Prostate gland (tissue), 2 donors: ENCODE measurements around the gene USP40. TPM values are rescaled to one million over a fixed set of nuclear protein-coding genes. Genes with fewer than 3 reads are reported as not detected.

Source experiments
- DNase-seq: peaks from one replicate; pipeline ENCODE4 v3.0.0-alpha.2; 2019; ENCODE audit warnings: low spot score
- H3K27ac ChIP-seq, 2 donors: fragments of 200-600 bp; sonication (generic); 2 replicates each; pipeline ENCODE4 v1.5.1; 2017 to 2019
- H3K27me3 ChIP-seq: fragments of 200-600 bp; sonication (generic); replicated peaks from 2 replicates; pipeline ENCODE4 v1.5.1; 2019; ENCODE audit not compliant: insufficient read depth
- H3K36me3 ChIP-seq, 2 donors: fragments of 200-600 bp; sonication (generic); 1 replicate in 1 of 2; 2 replicates in 1 of 2; pipeline versions ENCODE4 v1.5.1 to v1.8.1; 2017 to 2019
- H3K4me1 ChIP-seq: fragments of 200-600 bp; sonication (generic); replicated peaks from 2 replicates; pipeline ENCODE4 v1.5.1; 2019
- H3K4me3 ChIP-seq, 2 donors: fragments of 200-600 bp; sonication (generic); 2 replicates each; pipeline ENCODE4 v1.5.1; 2017 to 2019
- H3K9me3 ChIP-seq: fragments of 200-600 bp; sonication (generic); 2 replicates; pipeline ENCODE4 v1.5.1; 2017
- POLR2A ChIP-seq: fragments of 450-650 bp; IDR thresholded peaks from one replicate; pipeline ENCODE4 v1.6.1; 2016; ENCODE audit warnings: antibody characterized with exemption, mild to moderate bottlenecking
- POLR2AphosphoS5 ChIP-seq: sonication (generic); formaldehyde crosslinking; IDR thresholded peaks from one replicate; pipeline ENCODE4 v1.6.1; 2017; ENCODE audit warnings: antibody characterized with exemption
- WGBS: methylation state at CpG from one replicate; pipeline ENCODE4 v1.1.5; 2018; 5-methylcytosine and 5-hydroxymethylcytosine counted together
- intact Hi-C: fragments of 100-400 bp; cut with DNase I; formaldehyde crosslinking; loops from one replicate; pipeline ENCODE4 v1.14.2; 2022
- total RNA-seq, 2 donors: library from RNA; depleted of rRNA; stranded (reverse); fragments of >200 nt; gene quantifications; one replicate each; pipeline ENCODE4 v1.1.0, GENCODE V29; 2016
- TF ChIP-seq, protein P1 (sequence below), 4 experiments: fragments of 200-600 bp in 2 of 4; fragments of 450-650 bp in 2 of 4; sonication (generic) in 2 of 4; IDR thresholded peaks; 1 replicate in 3 of 4; 2 replicates in 1 of 4; pipeline ENCODE4 v1.5.1; 2016 to 2019; ENCODE audit warnings: antibody characterized with exemption in 4 of 4, mild to moderate bottlenecking in 2 of 4, moderate library complexity in 2 of 4

USP40 gene
- total RNA-seq, 2 donors from 2014 or later, result 45.1 to 50.2 TPM

DNA sequence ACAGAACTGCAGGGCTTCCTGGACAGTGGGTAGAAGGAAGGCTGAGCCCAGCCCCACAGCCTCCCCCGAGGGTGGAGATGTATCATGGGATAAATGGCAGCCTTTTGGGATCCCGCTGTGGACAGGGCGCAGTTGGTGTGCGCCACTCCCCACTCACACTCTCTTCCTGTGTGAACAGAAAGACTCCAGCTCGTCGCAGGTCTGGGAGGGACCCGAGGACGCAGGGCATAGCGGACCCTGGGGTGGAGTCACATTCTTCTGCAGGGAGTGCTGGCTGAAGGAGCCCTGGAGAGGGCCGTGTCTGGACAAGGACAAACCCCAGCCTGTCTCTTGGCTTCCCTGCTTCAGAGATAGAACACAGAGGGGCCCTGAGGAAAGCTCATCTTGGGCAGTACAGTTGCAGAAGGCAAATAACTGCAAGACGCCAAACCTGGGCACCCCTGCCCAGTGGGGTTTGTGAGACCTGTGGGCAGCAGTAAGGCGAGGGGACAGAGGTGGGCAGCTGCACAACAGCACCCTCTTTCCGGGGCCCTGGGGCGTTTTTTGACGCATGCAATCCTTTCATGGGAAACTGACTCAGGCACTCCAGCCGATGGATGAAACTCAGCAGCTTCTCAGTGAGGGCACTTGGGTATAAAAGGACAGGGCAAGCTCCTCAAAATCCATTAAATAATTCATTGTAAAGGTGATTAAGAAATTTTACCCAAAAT lies 101.9 kb downstream of the USP40 start:
- H3K27ac ChIP-seq, result no peak overlapping the region
- peaks cover 0 to 21% of the 10 kb centered on the region in 2 donors for H3K36me3 ChIP-seq

DNA sequence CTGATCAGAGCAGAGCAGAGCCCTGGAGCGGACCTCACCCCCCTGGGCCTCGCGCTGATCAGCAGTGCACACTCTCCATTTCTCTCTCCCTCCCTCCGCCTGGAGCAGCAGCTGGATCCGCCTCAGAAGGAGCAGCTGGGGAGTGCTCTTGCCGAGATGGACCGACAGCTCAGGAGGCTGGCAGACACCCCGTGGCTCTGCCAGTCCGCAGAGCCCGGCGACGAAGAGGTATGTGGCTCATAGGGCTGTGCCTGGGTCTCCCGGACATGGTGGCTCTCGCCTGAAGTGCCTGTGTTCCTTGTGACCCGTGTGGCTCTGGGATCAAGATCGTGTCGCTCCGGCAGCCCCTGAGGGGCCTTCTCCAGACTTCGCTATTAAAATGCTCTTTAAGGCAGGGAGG lies 102.5 kb downstream of the USP40 start:
- Histone ChIP-seq H3K9me3 (no peaks in the 10 kb centered on the region), H3K36me3 (peaks cover 0 to 19% of the 10 kb centered on the region in 2 donors), H3K27me3 (no peaks in the 10 kb centered on the region), H3K4me3 (no peak overlapping the region), H3K4me1 (peaks cover 4% of the 10 kb centered on the region), H3K27ac (no peak overlapping the region)
- whole genome bisulfite sequencing, result 87% methylated on average over 19 of the region's 19 CpGs
- intact Hi-C loops, result no loop called here
- no peak for DNase-seq
- no peak for TF ChIP-seq POLR2A
- TF ChIP-seq, protein P1, sequence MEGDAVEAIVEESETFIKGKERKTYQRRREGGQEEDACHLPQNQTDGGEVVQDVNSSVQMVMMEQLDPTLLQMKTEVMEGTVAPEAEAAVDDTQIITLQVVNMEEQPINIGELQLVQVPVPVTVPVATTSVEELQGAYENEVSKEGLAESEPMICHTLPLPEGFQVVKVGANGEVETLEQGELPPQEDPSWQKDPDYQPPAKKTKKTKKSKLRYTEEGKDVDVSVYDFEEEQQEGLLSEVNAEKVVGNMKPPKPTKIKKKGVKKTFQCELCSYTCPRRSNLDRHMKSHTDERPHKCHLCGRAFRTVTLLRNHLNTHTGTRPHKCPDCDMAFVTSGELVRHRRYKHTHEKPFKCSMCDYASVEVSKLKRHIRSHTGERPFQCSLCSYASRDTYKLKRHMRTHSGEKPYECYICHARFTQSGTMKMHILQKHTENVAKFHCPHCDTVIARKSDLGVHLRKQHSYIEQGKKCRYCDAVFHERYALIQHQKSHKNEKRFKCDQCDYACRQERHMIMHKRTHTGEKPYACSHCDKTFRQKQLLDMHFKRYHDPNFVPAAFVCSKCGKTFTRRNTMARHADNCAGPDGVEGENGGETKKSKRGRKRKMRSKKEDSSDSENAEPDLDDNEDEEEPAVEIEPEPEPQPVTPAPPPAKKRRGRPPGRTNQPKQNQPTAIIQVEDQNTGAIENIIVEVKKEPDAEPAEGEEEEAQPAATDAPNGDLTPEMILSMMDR (IDR thresholded peaks at IDR 0.05), result no peak

More for the DNA sequence above, 101.9 kb downstream of the USP40 start:
- intact Hi-C loops, result no loop called here
- 75% methylated on average over 15 of the region's 16 CpGs for WGBS
- no peaks in the 10 kb centered on the region for H3K27me3 ChIP-seq
- no peak for TF ChIP-seq POLR2AphosphoS5
- TF ChIP-seq, protein P1 (IDR thresholded peaks at IDR 0.05), result no peak
- TF ChIP-seq POLR2A, result no peak
- DNase-seq, result no peak
- H3K4me3 ChIP-seq, result no peak overlapping the region
- H3K4me1 ChIP-seq, result peaks cover 4% of the 10 kb centered on the region
- no peaks in the 10 kb centered on the region for H3K9me3 ChIP-seq

DNA sequence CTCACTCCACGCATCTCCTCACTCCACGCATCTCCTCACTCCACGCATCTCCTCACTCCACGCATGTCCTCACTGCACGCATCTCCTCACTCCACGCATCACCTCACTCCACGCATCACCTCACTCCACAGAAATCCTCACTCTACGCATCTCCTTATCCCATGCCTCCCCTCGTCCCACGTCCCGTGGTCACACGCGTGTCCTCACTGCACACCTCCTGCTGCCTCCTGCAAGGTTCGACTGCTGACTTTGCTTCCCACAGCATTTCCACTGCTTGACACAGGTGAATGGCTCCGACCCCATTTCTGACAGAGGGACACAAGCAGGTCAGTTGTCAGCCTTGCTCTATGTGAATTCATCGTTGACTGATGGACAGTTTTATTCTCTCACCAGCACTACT lies 103.0 kb downstream of the USP40 start:
- H3K27me3 ChIP-seq, result no peaks in the 10 kb centered on the region
- no peak overlapping the region for H3K4me3 ChIP-seq
- H3K27ac ChIP-seq, result no peak overlapping the region
- WGBS, result 96% methylated on average over 16 of the region's 16 CpGs
- H3K4me1 ChIP-seq, result peaks cover 4% of the 10 kb centered on the region
- TF ChIP-seq, protein P1 (IDR thresholded peaks at IDR 0.05), result no peak
- TF ChIP-seq POLR2AphosphoS5, result no peak
- intact Hi-C loops, result no loop called here
- H3K36me3 ChIP-seq, result peaks cover 0 to 18% of the 10 kb centered on the region in 2 donors
- DNase-seq, result no peak
- H3K9me3 ChIP-seq, result no peaks in the 10 kb centered on the region

DNA sequence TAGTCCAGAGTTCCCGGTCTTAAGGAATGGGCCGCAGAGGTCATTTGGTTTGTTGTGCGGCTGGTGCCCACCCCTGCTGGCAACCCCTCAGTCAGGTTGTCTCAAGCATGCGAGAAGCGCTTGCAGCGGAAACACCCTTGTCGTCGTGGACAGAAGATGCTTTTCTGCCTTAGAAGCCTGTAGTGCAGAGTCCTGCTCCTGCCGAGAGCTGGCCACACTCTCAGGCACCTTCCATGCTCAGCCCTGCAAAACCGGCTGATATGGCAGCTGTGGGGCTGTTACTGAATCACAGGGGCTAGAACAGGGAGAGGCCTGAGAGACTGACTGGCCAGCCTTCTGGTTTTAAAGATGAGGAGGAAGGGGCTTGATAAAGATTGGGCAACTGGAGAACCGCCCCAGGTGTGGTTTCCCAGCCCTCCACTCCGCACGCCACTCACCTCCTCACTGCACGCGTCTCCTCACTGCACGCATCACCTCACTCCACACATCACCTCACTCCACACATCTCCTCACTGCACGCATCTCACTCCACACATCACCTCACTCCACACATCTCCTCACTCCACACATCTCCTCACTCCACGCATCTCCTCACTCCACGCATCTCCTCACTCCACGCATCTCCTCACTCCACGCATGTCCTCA lies 103.6 kb downstream of the USP40 start:
- DNase-seq, result no peak
- intact Hi-C loops, result no loop called here
- Histone ChIP-seq H3K27me3 (no peaks in the 10 kb centered on the region), H3K27ac (no peak overlapping the region), H3K4me1 (peaks cover 4% of the 10 kb centered on the region), H3K9me3 (no peaks in the 10 kb centered on the region), H3K4me3 (no peak overlapping the region), H3K36me3 (peaks cover 3 to 11% of the 10 kb centered on the region in 2 donors)
- 94% methylated on average over 19 of the region's 21 CpGs for WGBS
- TF ChIP-seq, protein P1 (IDR thresholded peaks at IDR 0.05), result no peak
- TF ChIP-seq POLR2A, result no peak
- no peak for TF ChIP-seq POLR2AphosphoS5
